Keratinocyte (primary cell): ENCODE data around the gene DRAP1. TPM values are rescaled to one million over a fixed set of nuclear protein-coding genes. Genes with fewer than 3 reads are reported as not detected.

Experiments used
- DNase-seq: peaks from one replicate; pipeline ENCODE4 v3.0.0-alpha.2; 2011; ENCODE audit warnings: low read depth, missing footprints, low spot score
- FAIRE-seq: peaks from 2 replicates; lab custom pipeline; 2011; peaks lifted over from hg19 to GRCh38; lab: Jason Lieb, UNC
- H2AFZ ChIP-seq: 2 replicates; pipeline ENCODE4 v1.6.0; 2012; ENCODE audit warnings: low read length, control low read depth, inconsistent platforms; ENCODE audit not compliant: control insufficient read depth
- H3K27ac ChIP-seq: 2 replicates; pipeline ENCODE4 v1.5.1; 2011; ENCODE audit warnings: low read length; ENCODE audit not compliant: control insufficient read depth, insufficient read depth
- H3K27me3 ChIP-seq: 3 replicates; pipeline ENCODE4 v1.6.0; 2011; ENCODE audit warnings: low read length; ENCODE audit not compliant: control insufficient read depth, insufficient read depth; ENCODE audit errors: extremely low read depth
- H3K36me3 ChIP-seq, 2 experiments: 2 replicates in 1 of 2; 3 replicates in 1 of 2; pipeline ENCODE4 v1.5.1; 2011; ENCODE audit warnings: low read length in 2 of 2, mild to moderate bottlenecking in 1 of 2; ENCODE audit not compliant: control insufficient read depth in 2 of 2, insufficient read depth in 2 of 2; ENCODE audit errors: extremely low read depth in 1 of 2
- H3K4me1 ChIP-seq: 3 replicates; pipeline ENCODE4 v1.5.1; 2011; ENCODE audit warnings: low read length; ENCODE audit not compliant: control insufficient read depth, insufficient read depth; ENCODE audit errors: extremely low read depth
- H3K4me2 ChIP-seq: 3 replicates; pipeline ENCODE4 v1.6.0; 2011; ENCODE audit warnings: low read depth, low read length; ENCODE audit not compliant: control insufficient read depth, insufficient read depth; ENCODE audit errors: extremely low read depth
- H3K4me3 ChIP-seq, 3 experiments: fragments of 200-600 bp in 1 of 3; sonication (generic) in 1 of 3; 2 replicates in 2 of 3; 3 replicates in 1 of 3; pipeline ENCODE4 v1.5.1; 2011 to 2016; ENCODE audit warnings: low read length in 3 of 3, mild to moderate bottlenecking in 3 of 3, control low read depth in 2 of 3, inconsistent platforms in 1 of 3, low read depth in 1 of 3, mixed read lengths in 1 of 3, mixed run types in 1 of 3, moderate library complexity in 1 of 3; ENCODE audit not compliant: control insufficient read depth in 2 of 3, insufficient read depth in 2 of 3; ENCODE audit errors: extremely low read depth in 1 of 3
- H3K79me2 ChIP-seq: 2 replicates; pipeline ENCODE4 v1.6.0; 2012; ENCODE audit warnings: low read length; ENCODE audit not compliant: control insufficient read depth, insufficient read depth
- H3K9ac ChIP-seq: 3 replicates; pipeline ENCODE4 v1.6.0; 2011; ENCODE audit warnings: low read length; ENCODE audit not compliant: control insufficient read depth, insufficient read depth; ENCODE audit errors: extremely low read depth
- H3K9me1 ChIP-seq: 3 replicates; pipeline ENCODE4 v1.6.0; 2011; ENCODE audit warnings: low read length; ENCODE audit not compliant: control insufficient read depth, insufficient read depth; ENCODE audit errors: extremely low read depth
- H3K9me3 ChIP-seq: 2 replicates; pipeline ENCODE4 v1.5.1; 2012; ENCODE audit warnings: low read depth, low read length; ENCODE audit not compliant: control insufficient read depth
- H4K20me1 ChIP-seq: 3 replicates; pipeline ENCODE4 v1.6.0; 2011; ENCODE audit warnings: low read length; ENCODE audit not compliant: control insufficient read depth, insufficient read depth; ENCODE audit errors: extremely low read depth
- EZH2 ChIP-seq: IDR thresholded peaks from one replicate; pipeline ENCODE4 v1.6.1; 2012; ENCODE audit warnings: inconsistent platforms, mild to moderate bottlenecking, low read length, moderate library complexity
- dilution Hi-C: fragments of 300-500 bp; cut with MboI; formaldehyde crosslinking; loops from one replicate; pipeline ENCODE4 v1.7.0; 2020; ENCODE audit warnings: low sequenced_read_pairs; ENCODE audit not compliant: extremely low pct_ligation_motif_present
- polyA plus RNA-seq, 5 experiments: library from polyadenylated mRNA; depleted of rRNA in 3 of 5; stranded (reverse) in 3 of 5; stranded (forward) in 1 of 5; unstranded in 1 of 5; fragments of >200 nt; gene quantifications; 1 replicate in 1 of 5; 2 replicates in 3 of 5; 3 replicates in 1 of 5; pipeline versions ENCODE4 v1.2.1 to v1.2.3, GENCODE V29; 2011 to 2012; ENCODE audit warnings: missing spikeins in 2 of 5, low read depth in 1 of 5, low replicate concordance in 1 of 5
- TF ChIP-seq, protein P1 (sequence below), 3 experiments: IDR thresholded peaks in 1 of 3; conservative IDR thresholded peaks in 1 of 3; optimal IDR thresholded peaks in 1 of 3; 2 replicates in 2 of 3; 3 replicates in 1 of 3; pipeline versions ENCODE3 to v1.5.1; 2011; ENCODE audit warnings: low read length in 3 of 3, mild to moderate bottlenecking in 3 of 3, moderate library complexity in 2 of 3, control low read depth in 1 of 3, inconsistent platforms in 1 of 3; ENCODE audit not compliant: insufficient read depth in 2 of 3; ENCODE audit errors: extremely low read depth in 1 of 3

The DRAP1 gene
- polyA plus RNA-seq, 1 donor (not counting 4 experiments of a cell fraction or from before 2014, with no cell fraction given) = 135 TPM

DNA sequence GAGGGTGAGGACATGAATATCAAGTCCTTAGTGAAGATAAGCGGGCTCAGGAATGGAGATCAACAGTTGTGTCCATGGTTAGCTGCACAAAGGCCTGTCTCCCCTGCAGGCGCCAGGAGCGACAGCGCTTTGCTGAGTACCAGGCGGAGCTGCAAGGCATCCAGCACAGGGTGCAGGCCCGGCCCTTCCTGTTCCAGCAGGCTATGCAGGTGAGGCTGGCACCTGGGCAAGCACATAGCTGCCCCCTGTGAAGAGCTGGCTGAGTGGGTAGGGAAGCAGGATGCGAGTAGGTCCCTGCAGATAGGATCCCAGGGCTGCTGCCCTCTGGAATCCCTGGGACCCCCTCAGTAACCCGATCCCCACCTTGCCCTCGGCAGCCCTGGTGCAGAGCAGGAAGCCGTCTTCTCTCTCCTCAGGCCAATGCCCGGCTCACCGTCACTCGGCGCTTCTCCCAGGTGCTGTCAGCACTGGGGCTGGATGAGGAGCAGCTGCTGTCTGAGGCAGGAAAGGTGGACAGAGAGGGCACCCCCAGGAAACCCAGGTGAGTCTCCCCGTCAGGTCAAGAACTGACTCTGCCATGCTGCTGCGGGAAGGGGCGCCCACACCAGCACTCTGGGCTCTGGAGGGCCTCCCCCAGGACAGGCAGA lies 39.7 kb downstream of the DRAP1 start:
- dilution Hi-C loops = no loop called here
- TF ChIP-seq, protein P1, sequence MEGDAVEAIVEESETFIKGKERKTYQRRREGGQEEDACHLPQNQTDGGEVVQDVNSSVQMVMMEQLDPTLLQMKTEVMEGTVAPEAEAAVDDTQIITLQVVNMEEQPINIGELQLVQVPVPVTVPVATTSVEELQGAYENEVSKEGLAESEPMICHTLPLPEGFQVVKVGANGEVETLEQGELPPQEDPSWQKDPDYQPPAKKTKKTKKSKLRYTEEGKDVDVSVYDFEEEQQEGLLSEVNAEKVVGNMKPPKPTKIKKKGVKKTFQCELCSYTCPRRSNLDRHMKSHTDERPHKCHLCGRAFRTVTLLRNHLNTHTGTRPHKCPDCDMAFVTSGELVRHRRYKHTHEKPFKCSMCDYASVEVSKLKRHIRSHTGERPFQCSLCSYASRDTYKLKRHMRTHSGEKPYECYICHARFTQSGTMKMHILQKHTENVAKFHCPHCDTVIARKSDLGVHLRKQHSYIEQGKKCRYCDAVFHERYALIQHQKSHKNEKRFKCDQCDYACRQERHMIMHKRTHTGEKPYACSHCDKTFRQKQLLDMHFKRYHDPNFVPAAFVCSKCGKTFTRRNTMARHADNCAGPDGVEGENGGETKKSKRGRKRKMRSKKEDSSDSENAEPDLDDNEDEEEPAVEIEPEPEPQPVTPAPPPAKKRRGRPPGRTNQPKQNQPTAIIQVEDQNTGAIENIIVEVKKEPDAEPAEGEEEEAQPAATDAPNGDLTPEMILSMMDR (optimal IDR thresholded peaks at IDR 0.05 in 1 of 3, IDR thresholded peaks at IDR 0.05 in 1 of 3, conservative IDR thresholded peaks at IDR 0.05 in 1 of 3; ENCODE audit: extremely low read depth in 1 of 3, insufficient read depth in 2 of 3, low read length in 3 of 3) = no peak
- no peak for TF ChIP-seq EZH2
- H3K27ac ChIP-seq = no peak overlapping the region
- H3K4me1 ChIP-seq = peaks cover 12% of the 10 kb centered on the region
- H3K4me3 ChIP-seq = no peak overlapping the region
- H3K79me2 ChIP-seq = peaks cover 23% of the 10 kb centered on the region
- FAIRE-seq (no peak), DNase-seq (no peak)
- H4K20me1 ChIP-seq = no peaks in the 10 kb centered on the region
- no peak overlapping the region for H3K9ac ChIP-seq
- H3K4me2 ChIP-seq = no peak overlapping the region
- peaks cover 0 to 2% of the 10 kb centered on the region in 2 experiments for H3K36me3 ChIP-seq
- no peak overlapping the region for H2AFZ ChIP-seq
- H3K27me3 ChIP-seq = no peaks in the 10 kb centered on the region
- H3K9me3 ChIP-seq = no peaks in the 10 kb centered on the region
- no peaks in the 10 kb centered on the region for H3K9me1 ChIP-seq

DNA sequence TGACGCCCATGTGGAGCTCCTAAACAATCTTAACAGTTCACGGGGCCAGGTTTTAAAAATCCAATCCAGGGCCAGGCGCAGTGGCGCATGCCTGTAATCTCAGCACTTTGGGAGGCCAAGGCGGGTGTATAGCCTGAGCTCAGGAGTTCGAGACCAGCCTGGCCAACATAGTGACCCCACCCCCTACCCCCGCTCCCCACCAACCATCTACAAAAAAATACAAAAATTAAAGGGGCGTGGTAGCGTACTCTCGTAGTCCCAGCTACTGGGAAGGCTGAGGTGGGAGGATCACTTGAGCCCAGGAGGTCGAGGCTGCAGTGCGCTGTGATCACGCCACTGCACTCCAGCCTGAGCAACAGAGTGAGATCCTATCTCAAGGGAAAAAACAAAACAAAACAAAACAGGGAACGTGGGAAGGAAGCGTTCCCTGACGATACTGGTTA lies 41.6 kb downstream of the DRAP1 start:
- dilution Hi-C loops = no loop called here
- DNase-seq = no peak
- H3K79me2 ChIP-seq = peaks cover 31% of the 10 kb centered on the region

More for the DNA sequence above, 41.6 kb downstream of the DRAP1 start:
- Histone ChIP-seq H3K4me3 (peak overlapping the region; percentile 58 to 95 (median 70)), H2AFZ (peak overlapping the region; percentile 97), H3K4me1 (peaks cover 8% of the 10 kb centered on the region), H3K9me1 (no peaks in the 10 kb centered on the region), H3K4me2 (peak overlapping the region; percentile 84), H3K36me3 (peaks cover 11 to 16% of the 10 kb centered on the region in 2 experiments), H3K9ac (peak overlapping the region; percentile 91), H3K9me3 (no peaks in the 10 kb centered on the region), H3K27ac (peak overlapping the region; percentile 89), H3K27me3 (no peaks in the 10 kb centered on the region), H4K20me1 (no peaks in the 10 kb centered on the region)
- FAIRE-seq = no peak
- no peak for TF ChIP-seq EZH2
- TF ChIP-seq, protein P1 (optimal IDR thresholded peaks at IDR 0.05 in 1 of 3, IDR thresholded peaks at IDR 0.05 in 1 of 3, conservative IDR thresholded peaks at IDR 0.05 in 1 of 3; ENCODE audit: extremely low read depth in 1 of 3, insufficient read depth in 2 of 3, low read length in 3 of 3) = no peak
